HG03342 (cell line): ENCODE data around the gene GNAO1.

ENCODE experiments used
- ATAC-seq: cut with Tn5 transposase; IDR thresholded peaks from one replicate; pipeline ENCODE4 v1.9.1; 2021; ENCODE audit warnings: mild to moderate bottlenecking, moderate library complexity; ENCODE audit not compliant: unreplicated experiment

Gene GNAO1

DNA sequence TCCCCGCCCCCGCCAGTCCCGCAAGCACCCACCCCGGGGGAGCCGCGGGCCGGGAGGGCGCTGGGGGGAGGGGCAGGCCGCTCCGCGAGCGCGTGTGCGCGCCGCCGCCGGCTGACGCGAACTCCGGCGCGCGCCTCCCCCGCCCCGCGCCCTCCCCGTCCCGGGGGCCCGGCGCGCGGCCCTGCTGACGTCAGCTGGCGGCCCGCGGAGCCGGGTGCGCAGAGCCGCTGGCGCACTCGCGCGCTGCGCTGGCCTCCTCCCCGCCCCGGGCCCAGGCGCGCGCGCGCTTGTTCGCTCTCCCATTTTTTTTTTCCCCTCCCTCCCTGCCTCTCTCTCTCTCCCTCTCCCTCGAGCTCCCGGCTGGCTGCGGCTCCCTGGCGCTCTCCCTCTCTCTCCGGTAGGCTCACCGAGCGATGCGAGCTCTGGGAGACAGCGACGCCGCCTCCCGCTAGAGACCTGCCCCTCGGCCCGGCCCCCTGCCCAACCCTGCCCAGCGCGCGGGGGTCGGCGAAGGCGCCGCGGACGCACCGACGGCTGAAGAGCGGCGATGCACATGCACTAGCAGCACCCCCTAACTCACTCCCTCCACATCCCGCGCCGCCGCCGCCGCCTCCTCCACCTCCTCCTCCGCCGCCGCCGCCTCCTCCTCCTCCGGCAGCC is at the start of gene GNAO1:
Gene GNAO1, plus strand, starts transcription at position 334 of the 660 bp plus-strand sequence. CDS start 747 bp downstream, outside the sequence.
- no peak for ATAC-seq

DNA sequence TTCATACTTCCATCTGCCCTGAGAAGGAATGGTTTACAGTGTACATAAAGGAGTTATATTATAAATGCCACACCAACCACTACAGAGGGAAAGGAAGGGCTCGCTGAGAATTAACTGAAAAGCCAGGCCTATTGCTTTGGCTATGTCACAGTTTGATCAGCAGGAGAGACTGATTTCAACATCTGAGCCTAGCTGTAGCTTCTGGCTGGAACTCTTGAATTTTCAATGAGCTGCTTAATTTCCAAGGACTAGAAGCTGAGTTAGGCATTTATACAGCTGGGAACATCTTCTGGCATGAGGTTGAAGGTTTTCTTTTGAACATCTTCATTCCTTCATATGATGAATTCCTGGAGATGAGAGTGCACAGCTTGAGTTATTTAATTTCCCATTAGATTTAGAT is 47.6 kb upstream of the GNAO1 start:
- no peak for ATAC-seq

- no peak for ATAC-seq
Observed at GRCh38 chr16:56145369-56145768, 45.9 kb upstream of the GNAO1 start.

DNA sequence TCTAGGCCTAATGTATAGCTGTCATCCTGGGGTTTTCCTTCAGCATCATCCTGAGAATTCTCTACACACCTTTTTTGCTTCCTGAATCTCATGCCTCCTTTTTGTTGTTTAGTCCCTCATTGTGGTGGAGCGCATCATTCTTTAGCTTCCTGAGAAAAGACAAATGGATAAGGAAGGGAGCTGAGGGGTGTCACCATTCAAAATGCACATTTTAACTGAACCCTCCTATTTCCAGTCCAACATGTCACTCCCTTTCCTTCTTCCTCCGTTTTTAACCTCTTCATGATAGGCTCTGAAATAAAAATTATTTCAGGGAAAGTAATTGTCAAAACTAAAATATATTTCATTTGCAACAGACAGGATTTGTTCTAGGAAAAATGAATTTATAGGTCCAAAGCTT is 39.7 kb upstream of the GNAO1 start:
- no peak for ATAC-seq

DNA sequence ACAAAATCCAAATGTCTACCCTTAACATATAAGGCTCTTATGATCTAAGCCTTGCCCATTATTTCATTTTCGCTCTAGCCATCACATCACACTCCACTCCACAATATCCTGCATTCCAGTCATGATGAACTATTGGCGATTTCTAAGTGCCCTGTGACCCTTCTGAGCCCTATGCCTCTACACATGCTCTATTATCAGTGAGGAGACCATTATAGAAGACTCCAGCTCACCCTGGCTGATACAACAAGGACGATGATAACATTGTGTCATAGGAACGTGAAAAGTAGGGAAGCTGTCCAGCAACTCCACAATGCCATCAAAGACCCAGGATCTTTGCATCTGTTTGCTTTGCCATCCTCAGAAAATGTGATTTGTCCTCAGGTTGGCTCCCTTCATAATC is 29.6 kb upstream of the GNAO1 start:
- ATAC-seq: no peak

- ATAC-seq: no peak
Observed at GRCh38 chr16:56163089-56163488, 28.2 kb upstream of the GNAO1 start.

DNA sequence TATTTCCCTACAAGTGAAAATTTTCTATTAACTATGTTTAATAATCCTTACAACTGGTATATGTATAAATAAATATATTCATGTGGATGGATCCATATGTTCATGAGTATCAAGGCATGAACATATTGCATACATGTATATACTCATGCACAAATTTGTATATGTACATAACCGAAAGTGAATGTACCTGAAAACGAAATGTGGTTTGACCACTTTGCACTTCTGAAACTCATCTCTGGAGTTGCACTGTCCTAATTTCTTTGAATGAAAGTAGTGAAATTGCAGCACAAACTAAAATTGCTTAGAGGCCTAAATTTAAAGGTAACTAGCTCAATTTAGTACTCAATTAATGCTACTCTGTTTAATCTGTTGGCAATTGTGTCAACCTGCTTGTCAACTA is 27.4 kb upstream of the GNAO1 start:
- peak; percentile 77 for ATAC-seq

GRCh38 chr16:56164636-56165035 is 26.7 kb upstream of the GNAO1 start:
- no peak for ATAC-seq

DNA sequence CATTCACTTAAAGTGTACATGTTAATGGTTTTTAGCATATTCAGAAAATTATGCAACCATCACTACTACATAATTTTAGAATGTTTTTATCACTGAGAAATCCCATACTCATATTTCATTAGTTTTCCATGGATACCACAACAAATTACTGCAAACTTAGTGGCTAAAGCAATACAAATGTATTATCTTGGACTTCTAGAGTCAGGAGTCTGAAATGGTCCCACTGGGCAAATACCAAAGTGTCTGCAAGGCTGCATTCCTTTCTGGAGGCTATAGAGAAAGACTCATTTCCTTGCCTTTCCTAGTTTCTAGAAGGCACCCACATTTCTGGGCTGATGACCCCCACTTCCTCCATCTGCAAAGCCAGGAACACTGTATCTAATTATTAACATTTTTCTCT is 16.9 kb upstream of the GNAO1 start:
- no peak for ATAC-seq

DNA sequence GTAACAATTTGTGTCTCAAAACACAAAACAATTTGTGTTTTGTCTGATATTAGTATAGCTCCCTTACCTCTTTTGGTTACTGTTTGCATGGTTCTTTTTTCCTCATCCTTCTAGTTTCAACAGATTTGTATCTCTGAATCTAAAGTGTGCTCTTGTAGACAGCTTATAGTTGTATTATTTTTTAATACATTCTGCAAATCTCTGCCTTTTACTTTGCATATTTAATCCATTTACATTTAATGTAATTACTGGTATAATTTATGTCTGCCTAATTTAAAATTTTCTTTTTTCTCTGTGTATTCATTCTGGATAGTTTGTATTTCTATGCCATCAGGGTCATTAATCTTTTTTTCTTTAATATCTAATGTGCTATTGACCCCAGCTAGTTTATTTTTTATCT is 9.9 kb upstream of the GNAO1 start:
- ATAC-seq: no peak

DNA sequence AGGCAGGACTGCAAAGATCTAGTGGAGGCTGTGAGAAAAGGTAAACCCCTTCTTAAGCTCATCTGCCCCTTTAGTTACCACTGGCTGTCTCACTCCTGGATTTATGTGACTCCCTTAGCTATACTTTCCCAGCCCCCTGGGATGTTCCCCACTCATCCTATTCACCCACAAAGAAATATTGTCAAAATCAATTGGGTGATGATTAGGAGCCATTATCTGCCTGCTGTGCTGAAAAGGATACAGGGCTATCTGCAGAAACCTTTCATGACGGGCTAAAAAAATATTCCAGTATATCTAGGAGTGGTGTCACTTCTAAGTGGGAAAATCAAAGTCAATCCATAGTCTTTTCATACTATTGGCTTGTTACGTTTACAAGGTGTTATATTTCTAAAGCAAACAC is 8.0 kb upstream of the GNAO1 start:
- no peak for ATAC-seq

DNA sequence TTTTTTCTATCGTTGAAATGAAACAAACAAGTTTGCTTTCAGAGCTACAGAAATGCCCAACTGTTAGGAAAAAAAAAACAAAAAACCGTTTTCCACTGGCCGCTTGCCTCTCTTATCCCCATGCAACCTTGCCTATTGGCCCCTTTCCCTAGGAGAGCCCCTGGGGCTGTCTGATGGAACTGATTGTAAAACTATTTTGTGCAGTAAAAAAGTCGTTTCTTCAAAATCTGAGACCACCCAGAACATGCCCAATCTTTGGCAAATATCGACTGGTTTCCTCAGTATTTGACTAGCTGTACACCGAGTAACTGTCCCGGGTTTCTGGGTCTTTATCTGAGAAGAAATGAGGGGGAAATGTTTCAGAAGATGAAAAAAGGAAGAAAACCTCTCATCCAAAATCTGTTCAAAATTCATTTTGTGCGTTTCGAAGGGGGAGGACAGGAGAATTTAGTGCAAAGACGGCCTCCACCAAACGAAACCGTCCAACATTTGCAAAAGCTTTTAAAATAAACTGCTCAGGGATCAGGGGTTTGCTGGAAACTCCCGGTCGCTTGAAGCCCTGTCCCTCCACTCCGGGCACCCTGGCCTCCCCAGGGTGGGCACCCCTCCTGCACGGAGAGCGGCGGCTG is 1.1 kb upstream of the GNAO1 start:
- ATAC-seq: no peak

- ATAC-seq: no peak
Observed at GRCh38 chr16:56190677-56191155, 573 bp upstream of the GNAO1 start.

DNA sequence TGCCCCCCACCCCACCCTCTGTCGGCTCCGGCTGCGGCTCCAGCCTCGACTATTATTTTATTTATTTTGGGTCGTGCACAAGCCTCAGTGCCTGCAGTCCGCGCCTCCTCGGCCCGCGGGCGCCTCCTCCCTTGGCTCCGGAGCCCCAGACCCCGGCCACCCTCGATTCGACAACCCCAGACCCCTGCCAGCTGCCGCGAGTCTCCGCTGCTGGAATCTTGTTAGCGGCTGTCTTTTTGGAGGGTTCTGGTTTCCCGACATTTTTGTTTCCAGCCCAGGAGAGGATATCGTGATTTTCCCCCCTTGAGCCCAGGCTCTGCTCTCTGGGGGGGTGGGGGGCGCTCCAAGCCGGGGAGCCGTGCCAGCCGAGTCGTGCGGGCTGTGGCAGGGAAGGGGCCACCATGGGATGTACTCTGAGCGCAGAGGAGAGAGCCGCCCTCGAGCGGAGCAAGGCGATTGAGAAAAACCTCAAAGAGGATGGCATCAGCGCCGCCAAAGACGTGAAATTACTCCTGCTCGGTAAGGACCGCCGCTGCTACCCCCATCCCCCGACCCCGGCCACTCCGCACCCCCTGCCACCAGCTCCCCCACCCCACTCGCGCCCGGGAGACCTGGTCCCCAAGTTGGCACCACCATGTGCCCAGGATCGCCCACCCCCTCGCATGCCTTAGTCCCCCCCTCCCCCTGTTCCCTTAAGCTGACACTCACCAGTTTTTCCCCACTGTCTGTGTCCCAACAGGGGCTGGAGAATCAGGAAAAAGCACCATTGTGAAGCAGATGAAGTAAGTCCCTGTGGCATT is 746 bp downstream of the GNAO1 start:
- no peak for ATAC-seq

DNA sequence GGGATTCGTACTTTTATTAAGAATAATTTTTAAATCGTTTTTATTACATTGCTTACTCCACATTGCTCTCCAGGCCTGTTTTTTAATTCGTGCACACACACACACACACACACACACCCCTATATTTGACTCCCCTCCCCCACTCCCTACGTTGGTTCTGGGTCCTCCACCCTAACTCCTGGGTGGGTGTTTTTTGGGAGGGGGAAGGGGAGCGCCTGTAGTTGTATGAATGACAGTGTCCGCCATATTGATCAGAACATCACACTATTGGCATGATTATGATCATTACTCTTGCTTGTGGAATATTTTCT is 1.3 kb downstream of the GNAO1 start:
- no peak for ATAC-seq

DNA sequence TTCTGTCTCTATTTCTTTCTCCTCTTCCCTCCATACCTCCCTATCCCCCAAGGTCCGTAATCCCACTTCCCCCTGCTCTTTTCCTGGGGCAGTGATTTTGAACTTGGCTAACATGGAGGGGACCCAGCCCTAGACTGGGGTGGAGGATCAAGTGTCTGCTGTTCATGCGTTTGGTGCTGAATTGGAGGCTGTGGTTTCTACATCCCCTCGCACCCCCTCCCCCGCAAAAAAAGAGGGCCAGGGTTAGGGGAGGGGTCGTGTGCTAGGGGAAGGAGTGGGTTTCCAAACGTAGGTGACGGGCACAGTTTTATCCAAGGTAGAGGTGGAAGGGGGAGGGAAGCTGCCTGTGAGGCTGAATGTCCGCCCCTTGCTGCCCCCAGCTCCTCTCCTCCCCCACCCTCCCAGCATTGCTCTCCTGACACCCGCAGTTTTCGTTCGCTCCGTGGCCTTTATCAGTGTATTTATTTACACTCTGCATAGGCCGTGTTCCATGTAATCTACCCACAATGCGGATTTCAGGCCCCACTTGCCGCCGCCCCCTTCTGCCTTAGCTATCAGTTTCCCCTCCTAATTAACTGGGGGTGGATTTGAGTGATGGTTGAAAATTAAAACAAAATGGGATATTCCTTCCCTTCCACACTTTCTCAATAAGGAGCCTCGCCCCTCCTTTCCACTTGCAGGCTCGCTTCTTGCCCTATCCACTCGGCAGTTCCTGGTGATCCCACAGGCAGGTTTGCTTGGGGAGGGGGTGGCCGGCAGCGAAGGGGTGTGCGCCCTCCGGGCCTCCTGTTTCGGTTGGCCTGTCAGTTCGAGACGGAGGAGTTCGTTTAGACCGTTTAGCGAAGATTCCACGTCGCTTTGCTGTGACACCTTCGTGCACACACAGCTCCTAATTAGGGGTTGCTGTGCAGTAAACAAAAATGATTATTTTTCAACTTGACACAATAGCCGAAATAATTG is 2.0 kb downstream of the GNAO1 start:
- ATAC-seq: no peak

DNA sequence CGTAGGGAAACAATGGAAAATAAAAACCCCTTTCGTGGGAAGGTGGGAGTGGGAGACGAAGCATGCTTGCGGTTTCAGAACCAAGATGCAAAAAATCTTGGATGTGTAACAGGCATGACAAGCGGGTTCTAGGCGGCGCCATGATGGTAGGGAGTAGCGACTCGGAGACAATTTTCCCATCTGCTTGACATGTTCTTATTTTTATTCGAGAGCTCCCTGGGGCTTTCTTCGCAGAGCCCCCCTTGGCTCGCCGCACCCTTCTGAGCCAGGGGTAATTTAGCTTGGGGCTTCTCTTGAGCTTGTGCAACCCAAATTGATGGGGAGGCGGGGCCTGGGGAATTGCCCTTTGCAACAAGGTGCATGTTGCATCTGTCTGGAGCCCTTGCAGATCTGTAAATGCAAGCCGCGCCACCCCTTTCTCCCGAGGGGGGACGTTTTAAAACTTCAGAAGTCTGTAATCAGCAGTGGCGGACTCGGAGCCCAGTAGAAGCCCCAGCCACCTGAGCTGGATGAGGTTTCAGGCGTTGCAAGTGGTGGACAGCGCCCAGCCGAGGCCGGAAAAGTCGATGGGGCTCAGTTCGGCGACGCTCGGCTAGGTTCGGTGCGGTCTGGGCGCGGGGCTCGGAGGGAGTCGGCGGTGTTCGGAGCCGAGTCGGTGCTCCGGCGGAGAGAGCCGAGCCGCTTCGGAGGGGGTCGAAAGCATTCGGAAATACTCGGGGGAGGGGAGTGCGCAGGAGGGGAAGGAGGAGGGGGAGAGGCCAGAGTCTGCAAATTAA is 2.9 kb downstream of the GNAO1 start:
- peak; percentile 49 for ATAC-seq

GRCh38 chr16:56195151-56195550 is 3.9 kb downstream of the GNAO1 start:
- ATAC-seq: no peak

DNA sequence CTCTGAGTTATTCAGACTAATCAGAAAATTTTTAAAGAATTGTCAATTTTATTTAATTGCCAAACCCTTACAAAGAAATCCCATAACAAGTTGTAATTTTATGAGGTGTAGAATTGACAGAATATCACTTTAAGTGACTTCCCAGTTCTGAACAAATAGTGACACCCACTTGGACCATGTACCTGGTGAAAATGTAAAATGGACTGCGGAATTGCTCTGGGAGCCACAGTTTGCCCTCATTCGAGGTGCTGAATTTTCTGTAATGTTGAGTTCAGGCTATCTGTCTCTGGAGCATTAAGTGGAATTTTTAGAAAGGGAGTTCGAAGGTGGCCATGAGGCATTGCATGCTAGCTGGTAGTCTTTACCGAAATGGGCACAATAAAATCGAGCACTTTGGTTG is 5.1 kb downstream of the GNAO1 start:
- ATAC-seq: no peak
